Inferior parietal cortex (tissue), 1 donor: Measurements from ENCODE around the gene TSSC4.

ENCODE experiments used
- DNase-seq: peaks from one replicate; pipeline ENCODE4 v3.0.0-alpha.2; 2016; ENCODE audit errors: extremely low spot score

TSSC4 gene

DNA sequence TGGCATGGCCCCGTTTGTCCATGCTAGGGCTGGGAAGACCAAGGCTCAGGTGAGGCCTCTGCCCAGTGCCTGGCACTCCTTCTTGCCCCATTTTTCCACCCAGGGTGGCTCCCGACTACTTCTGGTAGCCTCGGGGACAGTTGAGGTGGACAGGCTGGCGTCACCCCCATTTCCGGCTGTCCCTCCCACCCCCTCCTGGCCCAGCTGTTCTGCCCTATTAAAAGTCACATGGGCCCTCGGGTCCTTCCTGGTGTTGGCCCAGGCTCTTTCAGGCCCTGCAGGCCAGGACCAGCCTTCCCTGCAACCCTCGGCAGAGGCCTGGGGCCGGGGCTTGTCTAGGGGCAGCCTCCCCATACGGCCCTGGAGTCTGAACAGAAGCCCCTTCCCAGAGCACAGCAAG is 14.0 kb upstream of the TSSC4 start:
- no peak for DNase-seq

- no peak for DNase-seq
Measured at GRCh38 chr11:2387266-2387987, 13.1 kb upstream of the TSSC4 start.

DNA sequence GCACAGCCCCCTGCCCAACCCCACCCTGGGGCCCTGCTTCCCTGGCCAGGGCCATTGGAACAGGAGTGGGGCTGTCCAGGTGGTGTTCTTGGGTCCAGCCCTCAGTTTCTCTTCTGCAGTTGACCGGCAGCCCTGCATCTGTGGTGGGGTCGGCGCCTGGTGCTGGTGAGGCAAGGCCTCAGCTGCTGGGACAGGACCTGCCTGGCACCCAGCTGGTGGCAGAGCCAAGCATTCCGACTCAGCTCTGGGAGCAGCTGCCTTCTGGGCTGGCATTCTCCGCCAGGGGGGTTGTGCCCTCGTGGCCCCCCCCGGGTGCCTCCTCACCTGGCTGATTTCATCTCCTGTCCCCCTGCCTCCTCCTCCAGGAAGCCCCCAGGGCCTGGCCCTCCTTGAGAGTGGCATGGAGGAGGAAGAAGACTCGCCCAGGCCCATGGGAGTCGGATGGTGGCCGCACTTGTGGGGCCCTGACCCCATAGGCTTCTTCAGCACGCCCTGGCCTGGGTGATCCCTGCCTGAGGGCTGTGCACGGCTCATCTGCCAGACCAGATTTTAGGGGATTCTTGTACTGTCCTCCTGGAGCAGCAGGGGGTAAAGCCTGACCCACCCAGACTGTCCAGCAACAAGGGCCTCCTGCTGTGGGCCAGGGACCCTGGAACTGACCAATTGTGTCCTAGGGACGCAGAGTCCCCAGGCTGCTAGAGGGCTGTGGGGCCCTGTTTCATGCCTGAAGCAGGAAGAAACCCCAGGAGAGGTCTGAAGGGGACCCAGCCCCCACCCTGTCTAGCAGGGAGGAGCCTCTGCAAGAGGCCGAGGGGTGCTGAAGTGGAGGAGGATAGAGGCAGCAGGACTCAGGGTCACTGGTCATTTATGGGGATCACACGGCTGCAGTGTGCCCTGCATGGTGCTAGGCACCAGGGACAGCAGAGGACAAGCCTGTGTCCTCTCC is 11.8 kb upstream of the TSSC4 start:
- no peak for DNase-seq

GRCh38 chr11:2389377-2390026 is 11.0 kb upstream of the TSSC4 start:
- DNase-seq = no peak

- DNase-seq = no peak
Measured at GRCh38 chr11:2390091-2390724, 10.3 kb upstream of the TSSC4 start.

DNA sequence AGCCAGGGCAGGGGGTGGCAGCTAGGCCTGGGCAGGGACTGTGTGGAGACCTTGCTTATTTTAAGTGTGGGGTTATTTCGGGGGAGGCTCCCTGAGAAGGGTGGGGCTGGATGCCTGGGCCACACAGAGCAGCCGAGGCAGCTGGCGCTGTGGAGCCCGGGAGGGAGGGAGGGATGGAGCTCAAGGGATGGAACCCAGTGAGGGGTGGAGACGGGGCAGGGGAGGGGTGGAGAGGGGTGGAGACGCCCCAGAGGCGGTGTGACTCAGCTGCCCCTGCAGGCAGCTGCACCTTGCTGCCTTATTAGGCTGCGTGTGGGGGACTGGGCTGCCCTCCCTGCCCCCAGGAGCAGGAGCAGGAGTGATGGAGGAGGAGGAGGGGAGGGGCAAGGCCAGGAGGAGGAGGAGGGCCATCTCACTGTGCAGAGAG is 9.8 kb upstream of the TSSC4 start:
- DNase-seq = no peak

DNA sequence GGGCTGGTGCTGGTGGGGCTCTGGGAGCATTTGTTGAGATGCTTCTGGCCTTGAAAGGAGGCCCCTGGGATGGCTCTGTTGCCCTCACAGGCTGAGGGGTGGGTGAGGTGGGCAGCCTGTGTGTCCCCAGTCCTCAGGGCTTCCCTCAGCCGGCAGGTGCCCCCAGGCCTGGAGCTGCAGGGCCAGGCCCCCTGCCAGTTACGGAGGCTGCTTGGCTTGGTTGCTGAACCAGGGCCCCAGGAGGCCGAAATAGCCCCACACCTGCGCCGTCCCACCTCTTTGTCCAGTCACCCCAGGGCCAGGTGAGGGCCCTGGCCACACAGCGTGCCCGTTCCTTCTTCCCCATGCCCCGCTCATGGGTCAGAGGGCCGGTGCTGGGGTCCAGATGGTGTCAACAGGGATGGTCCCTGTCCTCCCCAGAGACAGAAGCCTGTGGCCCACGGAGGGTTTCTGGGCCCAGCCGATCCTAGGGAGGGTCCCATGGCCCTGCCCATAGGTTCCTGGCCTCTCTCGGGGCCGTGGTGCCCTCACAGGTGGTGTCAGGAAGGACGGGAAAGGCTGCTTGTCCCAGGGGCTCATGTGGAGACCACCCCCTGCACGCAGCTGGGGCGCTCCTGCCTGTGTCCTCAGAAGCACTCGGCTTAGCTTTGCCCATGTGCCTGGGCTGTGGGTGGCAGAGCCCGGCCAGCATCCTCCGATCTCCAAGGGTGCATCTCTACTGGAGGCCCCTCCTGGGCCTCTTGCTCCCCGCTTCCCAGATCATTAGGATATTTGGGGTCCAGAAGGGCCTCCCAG is 9.2 kb upstream of the TSSC4 start:
- DNase-seq = no peak

DNA sequence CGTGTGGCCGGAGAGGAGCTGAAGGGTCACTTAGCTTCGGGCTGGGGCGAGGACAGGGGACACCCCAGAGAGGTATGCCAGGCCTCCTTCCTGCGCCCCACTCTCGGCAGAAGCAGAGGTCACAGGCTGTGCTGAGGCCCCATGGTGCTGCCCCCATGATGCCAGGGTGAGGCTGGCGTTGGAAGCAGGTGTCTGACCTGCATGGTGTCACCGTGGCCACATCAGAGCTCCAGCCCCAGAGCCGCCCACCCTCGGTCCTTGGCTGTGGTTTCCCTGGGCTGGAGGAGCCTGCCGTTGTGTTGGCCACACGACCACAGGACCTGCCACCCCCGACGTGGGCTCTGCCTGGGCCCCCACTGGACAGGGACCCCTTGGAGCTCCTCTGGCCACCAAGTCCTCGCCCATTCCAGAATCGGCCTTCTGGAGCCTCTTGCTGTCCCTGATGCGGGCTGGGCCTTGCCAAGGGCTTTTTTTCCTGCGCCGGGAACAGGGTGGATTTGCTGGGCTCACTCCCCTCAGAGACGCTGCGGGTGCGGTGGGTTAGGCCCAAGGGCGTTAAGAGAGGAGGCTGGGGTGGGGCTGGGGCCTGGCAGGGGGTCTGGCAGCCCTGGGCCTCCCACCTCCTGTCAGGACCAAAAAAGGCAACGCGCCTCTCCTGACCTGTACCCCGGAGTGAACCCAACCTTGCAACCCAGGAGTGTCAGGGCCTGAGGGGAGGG is 8.2 kb upstream of the TSSC4 start:
- no peak for DNase-seq

DNA sequence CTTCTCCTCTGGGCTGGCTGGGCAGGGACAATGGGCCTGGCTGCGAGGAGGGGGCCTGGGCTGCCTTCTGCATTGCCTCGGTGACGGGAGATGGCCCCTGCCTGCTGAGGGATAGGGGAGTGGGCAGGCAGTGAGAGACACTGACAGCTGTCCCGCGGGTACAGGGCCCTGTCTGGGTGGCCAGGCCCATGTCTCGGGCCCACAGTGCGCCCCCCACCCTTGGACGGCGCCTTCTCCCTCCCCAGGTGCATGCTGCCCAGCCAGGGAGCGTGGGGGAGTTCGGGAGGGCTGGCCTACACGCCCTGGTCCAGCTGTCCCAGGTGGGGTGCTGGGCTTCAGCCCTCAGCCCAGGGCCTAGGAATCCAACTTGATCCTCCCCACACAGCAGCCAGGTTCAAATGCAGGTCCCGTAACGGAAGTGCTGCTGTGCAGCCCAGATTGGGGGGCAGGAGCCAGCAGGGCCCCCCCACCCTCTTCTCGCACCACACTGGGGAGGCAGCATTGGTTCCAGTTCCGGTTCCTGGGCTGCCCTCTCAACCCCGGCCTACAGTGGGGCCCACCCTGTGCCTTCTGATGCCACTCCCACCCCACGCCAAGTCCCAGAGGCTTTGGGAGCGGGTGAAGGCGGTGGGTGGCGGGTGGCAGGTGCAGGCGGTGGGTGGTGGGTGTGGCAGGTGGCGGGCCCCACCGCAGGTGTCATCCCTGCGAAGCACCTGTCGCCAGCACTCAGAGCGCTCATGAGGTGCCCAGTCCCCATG is 7.3 kb upstream of the TSSC4 start:
- no peak for DNase-seq

DNA sequence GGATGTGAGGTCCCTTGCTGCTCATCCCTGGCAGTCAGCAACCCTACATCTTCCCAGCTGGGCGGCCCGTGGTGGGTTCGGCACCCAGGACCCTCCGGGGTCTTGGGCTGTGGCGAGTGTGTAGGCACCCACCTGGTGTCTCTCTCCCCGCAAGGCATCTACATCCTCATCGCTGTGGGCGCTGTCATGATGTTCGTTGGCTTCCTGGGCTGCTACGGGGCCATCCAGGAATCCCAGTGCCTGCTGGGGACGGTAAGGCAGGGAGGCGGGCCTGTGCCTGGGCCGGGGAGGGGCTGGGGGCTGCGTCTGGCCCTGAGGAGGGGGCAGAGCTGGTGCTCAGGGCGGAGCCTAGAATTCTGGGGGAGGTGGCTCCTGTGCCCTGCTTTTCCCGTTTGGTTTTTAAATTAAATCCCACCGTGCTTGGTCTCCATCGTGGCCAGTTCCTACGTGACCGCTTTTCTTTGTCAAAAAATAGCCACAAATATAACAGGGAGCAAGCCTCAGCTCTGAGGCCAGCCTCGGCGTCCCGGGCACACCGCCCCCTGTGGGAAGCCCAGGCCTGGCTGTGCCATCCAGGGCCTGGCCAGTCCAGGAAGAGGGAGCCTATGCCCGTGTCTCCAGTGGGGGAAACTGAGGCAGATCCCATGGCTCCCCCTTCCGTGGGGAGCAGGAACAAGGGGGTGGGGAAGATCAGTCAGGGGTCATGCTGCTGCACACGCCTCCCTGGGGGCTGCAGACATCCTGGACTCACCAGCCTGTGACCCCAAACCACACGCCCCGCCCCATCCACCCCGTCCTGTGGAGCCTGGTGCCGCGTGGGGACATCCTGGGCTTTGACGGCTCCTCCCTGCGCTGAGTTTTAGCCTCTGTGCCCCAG is 6.4 kb upstream of the TSSC4 start:
- no peak for DNase-seq

DNA sequence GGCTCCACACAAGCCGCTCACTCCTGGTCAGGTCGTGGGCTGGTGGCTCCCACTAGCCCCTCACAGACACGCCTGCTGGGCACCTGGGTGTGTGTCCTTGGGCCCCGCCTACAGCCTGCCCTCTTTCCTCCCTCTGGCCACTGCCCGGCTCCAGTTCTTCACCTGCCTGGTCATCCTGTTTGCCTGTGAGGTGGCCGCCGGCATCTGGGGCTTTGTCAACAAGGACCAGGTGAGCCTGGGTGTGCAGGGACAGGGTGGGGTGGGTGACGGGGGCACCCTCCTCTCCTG is 5.8 kb upstream of the TSSC4 start:
- no peak for DNase-seq

- DNase-seq = no peak
Measured at GRCh38 chr11:2395211-2395730, 5.3 kb upstream of the TSSC4 start.

GRCh38 chr11:2395856-2396255 is 4.7 kb upstream of the TSSC4 start:
- DNase-seq = no peak

DNA sequence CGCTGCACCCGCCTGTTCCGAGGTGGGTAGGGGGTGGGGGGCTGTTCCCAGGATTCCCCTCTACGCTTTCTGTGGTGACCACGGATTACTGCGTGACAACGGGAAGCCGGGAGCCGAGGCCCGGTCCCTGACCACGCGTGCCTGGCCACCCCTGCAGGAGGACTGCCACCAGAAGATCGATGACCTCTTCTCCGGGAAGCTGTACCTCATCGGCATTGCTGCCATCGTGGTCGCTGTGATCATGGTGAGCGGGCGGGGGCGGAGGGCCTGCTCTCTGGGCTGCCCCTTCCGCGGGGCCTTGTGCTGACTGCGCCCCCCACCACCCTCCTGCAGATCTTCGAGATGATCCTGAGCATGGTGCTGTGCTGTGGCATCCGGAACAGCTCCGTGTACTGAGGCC is 4.1 kb upstream of the TSSC4 start:
- no peak for DNase-seq

DNA sequence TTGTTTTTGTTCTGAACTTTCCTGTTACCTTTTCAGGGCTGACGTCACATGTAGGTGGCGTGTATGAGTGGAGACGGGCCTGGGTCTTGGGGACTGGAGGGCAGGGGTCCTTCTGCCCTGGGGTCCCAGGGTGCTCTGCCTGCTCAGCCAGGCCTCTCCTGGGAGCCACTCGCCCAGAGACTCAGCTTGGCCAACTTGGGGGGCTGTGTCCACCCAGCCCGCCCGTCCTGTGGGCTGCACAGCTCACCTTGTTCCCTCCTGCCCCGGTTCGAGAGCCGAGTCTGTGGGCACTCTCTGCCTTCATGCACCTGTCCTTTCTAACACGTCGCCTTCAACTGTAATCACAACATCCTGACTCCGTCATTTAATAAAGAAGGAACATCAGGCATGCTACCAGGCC is 3.5 kb upstream of the TSSC4 start:
- DNase-seq = no peak

GRCh38 chr11:2398664-2399355 is 1.7 kb upstream of the TSSC4 start:
- no peak for DNase-seq

- DNase-seq = no peak
Measured at GRCh38 chr11:2399488-2400068, 972 bp upstream of the TSSC4 start.
